Measurements from ENCODE around the gene KIF4B. TPM values are rescaled to one million over a fixed set of nuclear protein-coding genes. Genes with fewer than 3 reads are reported as not detected.

KIF4B gene
- total and polyA plus RNA-seq, 2 donors (not counting 3 experiments of a cell fraction or from before 2014, with no cell fraction given) = 0.44 TPM; not detected in 1

- no peaks in the 10 kb centered on the region for H3K9me1 ChIP-seq (replicated peaks; ENCODE audit: control insufficient read depth, extremely low read depth, insufficient read depth, low read length)
- intact Hi-C loops (cut with micrococcal nuclease) (no loop called here), dilution Hi-C loops (cut with MboI; ENCODE audit: extremely low pct_ligation_motif_present, low sequenced_read_pairs) (no loop called here)
- H3K4me1 ChIP-seq (ENCODE audit: control insufficient read depth, extremely low read depth, insufficient read depth, low read length) = no peaks in the 10 kb centered on the region
- ChIA-PET CTCF (interaction anchor here (0.9 kb wide), 1 partner anchor 74 kb away, joined by 4 read pairs; no protein-coding TSS in a partner anchor), POLR2A (no interaction called here)
- no TSS peak for BruUV-seq (replicated peaks)
- no peak for FAIRE-seq
- no peak overlapping the region for H3K4me2 ChIP-seq (ENCODE audit: insufficient read depth, low read length)
- H3K9ac ChIP-seq (replicated peaks; ENCODE audit: extremely low read depth, insufficient read depth, low read length) = no peak overlapping the region
- H3K36me3 ChIP-seq (ENCODE audit: control insufficient read depth in 2 of 2, extremely low read depth in 1 of 2, insufficient read depth in 2 of 2, low read length in 2 of 2) = no peaks in the 10 kb centered on the region
- no peaks in the 10 kb centered on the region for H3K79me2 ChIP-seq (ENCODE audit: control insufficient read depth, insufficient read depth, low read length)
- H3K27ac ChIP-seq (ENCODE audit: insufficient read depth, low read depth, low read length) = no peak overlapping the region
- DNase-seq (ENCODE audit: low read depth, low spot score) = no peak
- H3K27me3 ChIP-seq (ENCODE audit: control insufficient read depth in 2 of 2, insufficient read depth in 2 of 2, low read length in 2 of 2) = no peaks in the 10 kb centered on the region
- TF ChIP-seq MYC (IDR thresholded peaks at IDR 0.05; ENCODE audit: low read depth, low read length) = no peak
- TF ChIP-seq POLR2AphosphoS5 (IDR thresholded peaks at IDR 0.05; ENCODE audit: insufficient read depth, low read depth, low read length) = no peak
- TF ChIP-seq, protein P1, sequence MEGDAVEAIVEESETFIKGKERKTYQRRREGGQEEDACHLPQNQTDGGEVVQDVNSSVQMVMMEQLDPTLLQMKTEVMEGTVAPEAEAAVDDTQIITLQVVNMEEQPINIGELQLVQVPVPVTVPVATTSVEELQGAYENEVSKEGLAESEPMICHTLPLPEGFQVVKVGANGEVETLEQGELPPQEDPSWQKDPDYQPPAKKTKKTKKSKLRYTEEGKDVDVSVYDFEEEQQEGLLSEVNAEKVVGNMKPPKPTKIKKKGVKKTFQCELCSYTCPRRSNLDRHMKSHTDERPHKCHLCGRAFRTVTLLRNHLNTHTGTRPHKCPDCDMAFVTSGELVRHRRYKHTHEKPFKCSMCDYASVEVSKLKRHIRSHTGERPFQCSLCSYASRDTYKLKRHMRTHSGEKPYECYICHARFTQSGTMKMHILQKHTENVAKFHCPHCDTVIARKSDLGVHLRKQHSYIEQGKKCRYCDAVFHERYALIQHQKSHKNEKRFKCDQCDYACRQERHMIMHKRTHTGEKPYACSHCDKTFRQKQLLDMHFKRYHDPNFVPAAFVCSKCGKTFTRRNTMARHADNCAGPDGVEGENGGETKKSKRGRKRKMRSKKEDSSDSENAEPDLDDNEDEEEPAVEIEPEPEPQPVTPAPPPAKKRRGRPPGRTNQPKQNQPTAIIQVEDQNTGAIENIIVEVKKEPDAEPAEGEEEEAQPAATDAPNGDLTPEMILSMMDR (IDR thresholded peaks at IDR 0.05; ENCODE audit: extremely low read depth in 1 of 2, insufficient read depth in 1 of 2, low read depth in 1 of 2, low read length in 2 of 2) = no peak
- no peak for TF ChIP-seq EZH2 (IDR thresholded peaks at IDR 0.05; ENCODE audit: borderline replicate concordance, low read depth, low read length, severe bottlenecking)
- no peak for TF ChIP-seq FOS (IDR thresholded peaks at IDR 0.05; ENCODE audit: borderline replicate concordance, insufficient read depth, low read length)
- no peak for TF ChIP-seq POLR2A (IDR thresholded peaks at IDR 0.05; ENCODE audit: low read depth, low read length)
- TF ChIP-seq GATA2 (IDR thresholded peaks at IDR 0.05; ENCODE audit: insufficient read depth, insufficient read length, low read depth, low read length) = no peak
- TF ChIP-seq MAX (IDR thresholded peaks at IDR 0.05; ENCODE audit: insufficient read depth, insufficient read length) = no peak
- no peak for TF ChIP-seq JUN (IDR thresholded peaks at IDR 0.05; ENCODE audit: borderline replicate concordance, insufficient read depth, insufficient read length, low read depth)
- no peaks in the 10 kb centered on the region for H4K20me1 ChIP-seq (replicated peaks; ENCODE audit: control insufficient read depth, extremely low read depth, insufficient read depth, low read length)
- no peak overlapping the region for H3K4me3 ChIP-seq (replicated peaks in 1 of 3; ENCODE audit: insufficient read depth in 1 of 3, low read depth in 1 of 3, low read length in 3 of 3)
- no peak overlapping the region for H2AFZ ChIP-seq (ENCODE audit: low read depth, low read length)
- H3K9me3 ChIP-seq (replicated peaks; ENCODE audit: control insufficient read depth, insufficient read depth, low read length) = no peaks in the 10 kb centered on the region
Measured at GRCh38 chr5:155046591-155046990, 33.0 kb downstream of the KIF4B start.
